PC-3 (cell line): ENCODE results near the gene VEGFA.

Experiments used
- EZH2 ChIP-seq: fragments of 300-600 bp; sonication (generic); IDR thresholded peaks from one replicate; pipeline ENCODE4 v1.6.1; 2017; ENCODE audit warnings: antibody characterized with exemption, mild to moderate bottlenecking, low read length; ENCODE audit not compliant: unreplicated experiment
- EZH2phosphoT487 ChIP-seq: fragments of 300-600 bp; sonication (generic); IDR thresholded peaks from 2 replicates; pipeline ENCODE4 v1.6.1; 2018; ENCODE audit warnings: mild to moderate bottlenecking, antibody characterized with exemption, low read length, borderline replicate concordance
- TF ChIP-seq, protein P1 (sequence below): fragments of 300-600 bp; sonication (generic); conservative IDR thresholded peaks from 2 replicates; pipeline ENCODE4 v1.5.1; 2017; ENCODE audit warnings: antibody characterized with exemption, low read depth, mild to moderate bottlenecking, low read length

DNA sequence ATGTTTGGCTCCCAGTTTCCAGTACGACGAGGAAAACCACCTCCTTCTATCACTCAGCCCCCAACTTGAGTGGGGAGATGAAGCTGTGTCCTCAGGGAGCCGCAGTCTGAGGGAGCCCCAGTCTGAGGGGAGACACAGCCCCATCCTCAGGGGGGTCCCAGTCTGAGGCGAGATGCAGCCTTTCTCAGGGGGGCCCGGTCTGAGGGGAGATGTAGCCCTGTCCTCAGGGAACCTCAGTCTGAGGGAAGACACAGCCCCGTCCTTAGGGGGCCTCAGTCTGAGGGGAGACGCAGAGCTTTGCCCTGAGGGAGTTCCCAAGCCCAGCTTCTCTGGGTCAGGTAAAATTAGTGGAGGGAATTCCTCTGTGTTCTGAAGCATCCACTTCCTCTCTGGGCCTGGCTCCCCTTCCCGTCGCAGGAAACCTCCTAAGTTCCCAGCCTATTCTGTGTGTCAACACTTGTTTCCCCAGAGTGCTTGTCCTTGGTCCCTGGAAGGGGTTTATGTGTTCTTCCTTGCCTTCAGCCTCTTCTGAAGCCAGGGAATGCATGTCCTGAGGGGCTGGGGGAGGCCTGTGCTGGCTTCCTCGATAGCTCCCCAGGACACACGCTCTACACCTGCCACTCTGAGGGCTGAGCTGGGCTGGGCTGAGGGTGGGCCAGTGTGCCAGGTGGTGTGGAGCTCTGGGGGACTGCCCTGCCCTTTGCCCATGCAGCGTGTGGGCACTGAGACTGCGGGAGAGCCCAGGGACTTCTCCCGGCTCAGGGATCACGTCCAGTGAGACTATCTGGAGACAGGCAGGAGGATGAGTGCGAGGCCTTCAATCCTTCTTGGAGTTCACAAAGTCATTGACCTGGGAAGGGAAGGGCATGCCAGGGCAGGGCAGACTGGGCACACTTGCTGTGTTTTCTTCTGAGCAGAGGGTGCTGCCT, 55.4 kb downstream of the VEGFA start:
- TF ChIP-seq EZH2 (no peak), EZH2phosphoT487 (no peak)
- TF ChIP-seq, protein P1, sequence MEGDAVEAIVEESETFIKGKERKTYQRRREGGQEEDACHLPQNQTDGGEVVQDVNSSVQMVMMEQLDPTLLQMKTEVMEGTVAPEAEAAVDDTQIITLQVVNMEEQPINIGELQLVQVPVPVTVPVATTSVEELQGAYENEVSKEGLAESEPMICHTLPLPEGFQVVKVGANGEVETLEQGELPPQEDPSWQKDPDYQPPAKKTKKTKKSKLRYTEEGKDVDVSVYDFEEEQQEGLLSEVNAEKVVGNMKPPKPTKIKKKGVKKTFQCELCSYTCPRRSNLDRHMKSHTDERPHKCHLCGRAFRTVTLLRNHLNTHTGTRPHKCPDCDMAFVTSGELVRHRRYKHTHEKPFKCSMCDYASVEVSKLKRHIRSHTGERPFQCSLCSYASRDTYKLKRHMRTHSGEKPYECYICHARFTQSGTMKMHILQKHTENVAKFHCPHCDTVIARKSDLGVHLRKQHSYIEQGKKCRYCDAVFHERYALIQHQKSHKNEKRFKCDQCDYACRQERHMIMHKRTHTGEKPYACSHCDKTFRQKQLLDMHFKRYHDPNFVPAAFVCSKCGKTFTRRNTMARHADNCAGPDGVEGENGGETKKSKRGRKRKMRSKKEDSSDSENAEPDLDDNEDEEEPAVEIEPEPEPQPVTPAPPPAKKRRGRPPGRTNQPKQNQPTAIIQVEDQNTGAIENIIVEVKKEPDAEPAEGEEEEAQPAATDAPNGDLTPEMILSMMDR: no peak
